Measurements from ENCODE around the gene HK3. TPM values are rescaled to one million over a fixed set of nuclear protein-coding genes. Genes with fewer than 3 reads are reported as not detected.

HK3 gene
- polyA plus RNA-seq, 1 donor from 2014 or later = 7.8 TPM

- Histone ChIP-seq H3K79me2 (replicated peaks; ENCODE audit: insufficient read depth, low read length) (no peaks in the 10 kb centered on the region), H3F3A (ENCODE audit: insufficient read depth, low read length, poor library complexity, severe bottlenecking) (no peaks in the 10 kb centered on the region), H3K9me2 (ENCODE audit: insufficient read depth, low read length) (no peaks in the 10 kb centered on the region), H4K20me1 (ENCODE audit: insufficient read depth) (no peaks in the 10 kb centered on the region), H3K9me3 (ENCODE audit: low read length) (no peaks in the 10 kb centered on the region), H2AFZ (ENCODE audit: low read depth, low read length) (no peak overlapping the region), H3K4me3 (ENCODE audit: low read length) (no peak overlapping the region), H3K9ac (ENCODE audit: low read length) (no peak overlapping the region), H3K27ac (ENCODE audit: low read length) (no peak overlapping the region), H3K27me3 (ENCODE audit: insufficient read depth, low read depth, low read length) (no peaks in the 10 kb centered on the region), H3K4me2 (ENCODE audit: low read length) (no peak overlapping the region), H3K36me3 (ENCODE audit: insufficient read depth, low read length) (no peaks in the 10 kb centered on the region)
- no peak for TF ChIP-seq REST (IDR thresholded peaks at IDR 0.05; ENCODE audit: borderline replicate concordance)
- no peak for TF ChIP-seq MXI1 (conservative IDR thresholded peaks at IDR 0.05; ENCODE audit: poor library complexity, severe bottlenecking)
- TF ChIP-seq TAF1 (IDR thresholded peaks at IDR 0.05; ENCODE audit: low read depth) = no peak
- no peak for TF ChIP-seq SMC3 (conservative IDR thresholded peaks at IDR 0.05; ENCODE audit: poor library complexity)
- no peak for TF ChIP-seq RAD21 (conservative IDR thresholded peaks at IDR 0.05)
Measured at GRCh38 chr5:176877793-176878331, 21.3 kb downstream of the HK3 start.

DNA sequence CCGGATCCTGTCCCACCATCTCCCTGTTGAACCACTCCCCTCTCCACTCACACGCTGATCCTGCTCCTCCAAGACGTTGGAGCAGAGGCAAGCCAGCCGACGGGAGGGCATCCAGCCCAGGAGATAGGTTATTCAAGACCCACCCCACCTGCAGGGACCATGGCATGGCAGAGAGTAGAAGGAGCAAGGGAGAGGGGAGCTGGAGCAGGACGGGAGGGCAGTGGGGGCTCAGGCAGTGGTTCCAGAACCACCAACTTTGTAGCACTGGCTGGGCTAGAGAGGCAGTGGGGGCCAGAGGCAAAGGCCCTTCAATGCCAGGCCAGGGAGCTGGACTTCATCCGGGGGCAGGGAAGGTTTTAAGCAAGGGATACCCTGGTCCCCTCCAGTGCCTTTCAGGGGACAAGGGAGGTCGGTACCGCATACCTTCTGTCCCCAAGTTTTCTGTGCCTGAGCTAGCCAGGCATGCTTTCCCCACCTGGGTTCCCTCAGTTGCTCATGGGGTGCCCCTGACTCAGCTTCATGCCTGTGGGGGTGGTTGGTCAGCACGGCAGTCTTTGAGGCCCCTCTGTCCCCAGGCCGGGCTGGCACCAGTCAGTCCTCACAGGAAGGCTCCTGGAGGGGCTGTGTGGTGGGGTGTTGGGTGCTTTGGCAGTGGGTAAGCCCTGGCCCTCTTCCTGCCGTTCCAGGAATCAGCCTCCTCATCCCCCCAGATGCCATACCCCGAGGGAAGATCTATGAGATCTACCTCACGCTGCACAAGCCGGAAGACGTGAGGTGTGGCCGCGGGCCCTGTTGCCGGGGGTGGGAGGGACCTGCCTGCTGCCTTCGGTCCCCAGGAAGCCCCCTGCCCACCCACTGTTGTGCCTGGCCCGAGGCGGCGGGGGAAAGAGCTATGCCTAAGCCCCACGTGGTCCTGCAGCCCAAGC, 22.4 kb downstream of the HK3 start:
- no peaks in the 10 kb centered on the region for H3K36me3 ChIP-seq (ENCODE audit: insufficient read depth, low read length)
- H3K27me3 ChIP-seq (ENCODE audit: insufficient read depth, low read depth, low read length) = no peaks in the 10 kb centered on the region
- no peaks in the 10 kb centered on the region for H4K20me1 ChIP-seq (ENCODE audit: insufficient read depth)
- H3K9me2 ChIP-seq (ENCODE audit: insufficient read depth, low read length) = no peaks in the 10 kb centered on the region
- H3K9ac ChIP-seq (ENCODE audit: low read length) = no peak overlapping the region
- no peak overlapping the region for H2AFZ ChIP-seq (ENCODE audit: low read depth, low read length)
- H3K27ac ChIP-seq (ENCODE audit: low read length) = no peak overlapping the region
- H3K9me3 ChIP-seq (ENCODE audit: low read length) = no peaks in the 10 kb centered on the region
- no peaks in the 10 kb centered on the region for H3K79me2 ChIP-seq (replicated peaks; ENCODE audit: insufficient read depth, low read length)
- H3K4me2 ChIP-seq (ENCODE audit: low read length) = no peak overlapping the region
- no peak overlapping the region for H3K4me3 ChIP-seq (ENCODE audit: low read length)
- H3F3A ChIP-seq (ENCODE audit: insufficient read depth, low read length, poor library complexity, severe bottlenecking) = no peaks in the 10 kb centered on the region
- TF ChIP-seq TAF1 (IDR thresholded peaks at IDR 0.05; ENCODE audit: low read depth) (no peak), EZH2 (IDR thresholded peaks at IDR 0.05; ENCODE audit: borderline replicate concordance, insufficient read depth, low read length, poor library complexity, severe bottlenecking) (no peak), RAD21 (conservative IDR thresholded peaks at IDR 0.05) (no peak), SMC3 (conservative IDR thresholded peaks at IDR 0.05; ENCODE audit: poor library complexity) (no peak), MXI1 (conservative IDR thresholded peaks at IDR 0.05; ENCODE audit: poor library complexity, severe bottlenecking) (no peak), REST (IDR thresholded peaks at IDR 0.05; ENCODE audit: borderline replicate concordance) (no peak), EP300 (conservative IDR thresholded peaks at IDR 0.05; ENCODE audit: poor library complexity, severe bottlenecking) (no peak), POLR2AphosphoS5 (IDR thresholded peaks at IDR 0.05) (no peak)
- TF ChIP-seq, protein P1, sequence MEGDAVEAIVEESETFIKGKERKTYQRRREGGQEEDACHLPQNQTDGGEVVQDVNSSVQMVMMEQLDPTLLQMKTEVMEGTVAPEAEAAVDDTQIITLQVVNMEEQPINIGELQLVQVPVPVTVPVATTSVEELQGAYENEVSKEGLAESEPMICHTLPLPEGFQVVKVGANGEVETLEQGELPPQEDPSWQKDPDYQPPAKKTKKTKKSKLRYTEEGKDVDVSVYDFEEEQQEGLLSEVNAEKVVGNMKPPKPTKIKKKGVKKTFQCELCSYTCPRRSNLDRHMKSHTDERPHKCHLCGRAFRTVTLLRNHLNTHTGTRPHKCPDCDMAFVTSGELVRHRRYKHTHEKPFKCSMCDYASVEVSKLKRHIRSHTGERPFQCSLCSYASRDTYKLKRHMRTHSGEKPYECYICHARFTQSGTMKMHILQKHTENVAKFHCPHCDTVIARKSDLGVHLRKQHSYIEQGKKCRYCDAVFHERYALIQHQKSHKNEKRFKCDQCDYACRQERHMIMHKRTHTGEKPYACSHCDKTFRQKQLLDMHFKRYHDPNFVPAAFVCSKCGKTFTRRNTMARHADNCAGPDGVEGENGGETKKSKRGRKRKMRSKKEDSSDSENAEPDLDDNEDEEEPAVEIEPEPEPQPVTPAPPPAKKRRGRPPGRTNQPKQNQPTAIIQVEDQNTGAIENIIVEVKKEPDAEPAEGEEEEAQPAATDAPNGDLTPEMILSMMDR (IDR thresholded peaks at IDR 0.05; ENCODE audit: poor library complexity, severe bottlenecking) = no peak

Measured in neural cell (in vitro differentiated cells).